Omental fat pad (tissue), 4 donors: ENCODE results near the gene PIKFYVE. TPM values are rescaled to one million over a fixed set of nuclear protein-coding genes. Genes with fewer than 3 reads are reported as not detected.

ENCODE experiments used
- ATAC-seq: fragments of 150-250 bp; one replicate; pipeline ENCODE4 v1.9.1; 2016; ENCODE audit warnings: mild to moderate bottlenecking, moderate library complexity; ENCODE audit not compliant: low FRiP score
- DNase-seq: peaks from one replicate; pipeline ENCODE4 v3.0.0-alpha.2; 2019; ENCODE audit warnings: low spot score
- total RNA-seq, 4 donors: library from RNA; depleted of rRNA; stranded (reverse); fragments of >200 nt; gene quantifications; one replicate each; pipeline ENCODE4 v1.1.0, GENCODE V29; 2016
- TF ChIP-seq, protein P1 (sequence below), 3 donors: fragments of 450-650 bp; IDR thresholded peaks; one replicate each; pipeline ENCODE4 v1.5.1; 2016 to 2017; ENCODE audit warnings: antibody characterized with exemption in 3 of 3, mild to moderate bottlenecking in 3 of 3, moderate library complexity in 2 of 3

Gene PIKFYVE
- total RNA-seq, 4 donors from 2014 or later = 27.1 to 39.2 (median 35.1) TPM

DNA sequence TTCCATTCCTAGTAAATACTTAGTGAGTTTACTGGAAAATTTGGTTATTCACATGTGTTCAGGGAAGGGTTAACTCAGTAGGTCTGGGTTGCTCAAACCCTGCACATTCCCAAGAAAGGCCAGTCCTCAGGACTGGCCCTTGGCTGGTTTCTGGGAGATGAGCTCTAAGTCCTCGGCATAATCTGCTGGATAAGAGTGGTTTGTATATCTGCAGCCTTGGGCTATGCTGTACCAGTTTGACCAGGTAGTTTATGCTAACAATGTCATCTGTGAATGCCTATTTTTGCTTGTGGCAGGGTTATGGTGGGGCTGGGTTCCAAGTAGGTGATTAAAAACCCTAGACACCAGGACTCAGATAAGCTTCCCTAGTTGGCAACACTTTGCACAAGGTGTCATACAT lies 133.1 kb downstream of the PIKFYVE start:
- ATAC-seq (no peak), DNase-seq (no peak)
- TF ChIP-seq, protein P1, sequence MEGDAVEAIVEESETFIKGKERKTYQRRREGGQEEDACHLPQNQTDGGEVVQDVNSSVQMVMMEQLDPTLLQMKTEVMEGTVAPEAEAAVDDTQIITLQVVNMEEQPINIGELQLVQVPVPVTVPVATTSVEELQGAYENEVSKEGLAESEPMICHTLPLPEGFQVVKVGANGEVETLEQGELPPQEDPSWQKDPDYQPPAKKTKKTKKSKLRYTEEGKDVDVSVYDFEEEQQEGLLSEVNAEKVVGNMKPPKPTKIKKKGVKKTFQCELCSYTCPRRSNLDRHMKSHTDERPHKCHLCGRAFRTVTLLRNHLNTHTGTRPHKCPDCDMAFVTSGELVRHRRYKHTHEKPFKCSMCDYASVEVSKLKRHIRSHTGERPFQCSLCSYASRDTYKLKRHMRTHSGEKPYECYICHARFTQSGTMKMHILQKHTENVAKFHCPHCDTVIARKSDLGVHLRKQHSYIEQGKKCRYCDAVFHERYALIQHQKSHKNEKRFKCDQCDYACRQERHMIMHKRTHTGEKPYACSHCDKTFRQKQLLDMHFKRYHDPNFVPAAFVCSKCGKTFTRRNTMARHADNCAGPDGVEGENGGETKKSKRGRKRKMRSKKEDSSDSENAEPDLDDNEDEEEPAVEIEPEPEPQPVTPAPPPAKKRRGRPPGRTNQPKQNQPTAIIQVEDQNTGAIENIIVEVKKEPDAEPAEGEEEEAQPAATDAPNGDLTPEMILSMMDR (IDR thresholded peaks at IDR 0.05) = no peak

DNA sequence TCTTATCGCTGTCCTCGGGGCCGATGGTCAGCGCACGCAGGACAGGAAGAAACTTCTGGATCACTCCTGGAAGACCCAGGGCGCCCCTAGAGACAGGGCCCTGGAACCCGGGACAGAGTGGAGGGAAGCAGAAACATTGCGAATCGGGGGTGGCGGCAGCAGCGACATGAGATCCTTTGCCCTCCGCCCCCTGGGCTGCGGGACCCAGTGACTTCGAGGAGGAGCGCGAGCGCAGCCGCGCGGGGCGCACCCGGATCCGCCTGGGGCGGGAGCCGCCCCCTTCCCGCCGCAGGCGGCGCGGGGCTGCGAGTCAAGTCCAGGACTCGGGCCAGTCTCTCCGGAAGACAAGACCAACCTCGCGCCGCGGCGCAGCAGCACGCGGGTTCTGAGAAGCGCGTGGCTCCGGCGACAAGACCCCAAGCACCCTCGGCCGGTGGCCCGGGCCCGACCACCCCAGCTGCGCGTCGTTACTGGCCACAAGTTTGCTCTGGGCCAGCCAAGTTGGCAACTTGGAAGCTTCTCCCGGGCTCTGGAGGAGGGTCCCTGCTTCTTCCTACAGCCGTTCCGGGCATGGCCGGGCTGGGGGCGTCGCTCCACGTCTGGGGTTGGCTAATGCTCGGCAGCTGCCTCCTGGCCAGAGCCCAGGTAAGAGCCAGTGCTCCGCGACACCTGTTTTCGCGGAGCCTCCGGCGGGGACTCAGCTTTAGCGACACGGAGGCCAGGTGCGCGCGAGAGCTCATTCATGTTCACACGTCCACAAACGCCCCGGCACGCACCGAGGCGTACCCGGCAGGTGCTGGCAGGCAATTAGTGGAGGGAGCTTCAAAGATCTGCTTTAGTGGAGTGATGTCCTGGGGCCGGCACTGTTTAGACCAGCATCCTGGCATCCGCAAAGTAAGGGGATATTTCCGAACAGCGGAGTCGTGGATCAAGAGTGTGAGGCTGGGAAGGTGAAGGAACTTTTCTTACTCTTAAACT lies 140.7 kb downstream of the PIKFYVE start, which contains the start of gene PTH2R:
TSS of gene PTH2R (plus strand) at position 319 of the 978 bp plus-strand sequence. CDS start at position 571, 252 bp downstream.
- TF ChIP-seq, protein P1 (IDR thresholded peaks at IDR 0.05) = no peak
- DNase-seq (no peak), ATAC-seq (peak; percentile 23)

GRCh38 chr2:208407667-208408066 lies 141.6 kb downstream of the PIKFYVE start:
- ATAC-seq (peak; percentile 57), DNase-seq (no peak)
- TF ChIP-seq, protein P1 (IDR thresholded peaks at IDR 0.05) = no peak

Other genes starting within 250 kb of the PIKFYVE start
- gene PLEKHM3, start 240.7 kb upstream of the PIKFYVE start, total RNA-seq = 10 to 100 TPM; 14.1 to 31.4 (median 24.2) TPM
- gene CRYGD, start 141.7 kb upstream of the PIKFYVE start, total RNA-seq = not detected
- not detected for gene CRYGC, start 136.4 kb upstream of the PIKFYVE start, total RNA-seq
- not detected for gene CRYGB, start 120.1 kb upstream of the PIKFYVE start, total RNA-seq
- not detected for gene CRYGA, start 102.7 kb upstream of the PIKFYVE start, total RNA-seq
- not detected for gene C2orf80, start 76.2 kb upstream of the PIKFYVE start, total RNA-seq
- 100 to 1,000 TPM; 111 to 170 (median 125) TPM for gene IDH1, start 11.2 kb upstream of the PIKFYVE start, total RNA-seq
- gene PTH2R, start 140.5 kb downstream of the PIKFYVE start, total RNA-seq = under 1 TPM in 1 of 4 donors, not detected in 3; 0.28 TPM